HG03342 (cell line): ENCODE measurements around the gene GALNT3.

Source experiments
- ATAC-seq: cut with Tn5 transposase; IDR thresholded peaks from one replicate; pipeline ENCODE4 v1.9.1; 2021; ENCODE audit warnings: mild to moderate bottlenecking, moderate library complexity; ENCODE audit not compliant: unreplicated experiment

The GALNT3 gene

GRCh38 chr2:165793779-165794535, at the start of gene GALNT3:
GALNT3 (minus strand) TSS chr2:165794247; CDS start chr2:165770700, 23,547 bp downstream.
- ATAC-seq = peak; percentile 31

GRCh38 chr2:165843351-165843750, 49.3 kb upstream of the GALNT3 start:
- no peak for ATAC-seq

DNA sequence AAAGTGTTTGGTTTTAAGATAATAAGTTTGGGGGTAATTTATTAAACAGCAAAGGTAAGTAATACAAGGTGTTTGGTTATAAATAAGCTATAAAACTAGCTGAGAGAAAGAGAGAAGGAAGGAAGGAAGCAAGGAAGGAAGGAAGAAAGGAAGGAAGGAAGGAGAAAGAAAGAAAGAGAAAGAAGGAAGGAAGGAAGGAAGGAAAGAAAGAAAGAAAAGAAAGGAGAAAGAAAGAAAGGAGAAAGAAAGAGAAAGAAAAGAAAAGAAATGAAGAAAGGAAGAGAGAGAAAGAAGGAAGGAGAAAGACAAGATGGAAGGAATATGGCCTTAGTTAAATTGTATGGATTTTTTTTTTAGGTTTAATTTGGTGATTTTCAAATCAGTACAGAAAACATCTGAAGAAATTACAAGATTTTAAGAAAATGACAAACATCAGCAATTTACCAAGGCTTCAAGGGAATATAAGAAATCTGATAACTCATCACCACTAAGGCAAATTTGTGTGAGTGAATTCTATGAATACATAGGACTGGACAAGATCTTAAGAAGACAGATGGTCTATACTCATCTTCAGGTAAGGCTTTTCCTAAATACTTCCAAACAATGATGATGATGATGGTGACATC, 46.4 kb upstream of the GALNT3 start:
- ATAC-seq = no peak

- no peak for ATAC-seq
Observed at GRCh38 chr2:165839610-165840009, 45.6 kb upstream of the GALNT3 start.

DNA sequence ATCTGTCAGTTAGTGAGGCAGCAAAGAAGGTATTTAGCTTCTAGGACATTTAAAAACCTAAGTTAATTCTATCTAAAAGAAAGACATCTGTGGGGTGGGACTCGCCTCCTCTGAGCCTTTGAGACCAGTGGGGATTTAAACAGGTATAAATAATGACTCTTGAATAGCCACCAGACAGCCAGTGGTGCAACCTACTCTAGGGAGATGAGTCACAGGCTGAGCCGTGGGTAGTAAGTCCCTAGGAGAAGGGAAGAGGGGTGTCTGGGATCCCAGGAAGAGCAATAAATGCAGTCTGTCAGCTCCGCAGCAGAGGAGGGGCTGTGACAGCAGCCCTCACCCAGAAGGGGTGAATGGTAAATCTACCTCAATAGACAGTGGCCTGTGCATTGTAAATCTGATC, 43.1 kb upstream of the GALNT3 start:
- no peak for ATAC-seq

- ATAC-seq = no peak
Observed at GRCh38 chr2:165835363-165835762, 41.3 kb upstream of the GALNT3 start.

- no peak for ATAC-seq
Observed at GRCh38 chr2:165833156-165833555, 39.1 kb upstream of the GALNT3 start.

DNA sequence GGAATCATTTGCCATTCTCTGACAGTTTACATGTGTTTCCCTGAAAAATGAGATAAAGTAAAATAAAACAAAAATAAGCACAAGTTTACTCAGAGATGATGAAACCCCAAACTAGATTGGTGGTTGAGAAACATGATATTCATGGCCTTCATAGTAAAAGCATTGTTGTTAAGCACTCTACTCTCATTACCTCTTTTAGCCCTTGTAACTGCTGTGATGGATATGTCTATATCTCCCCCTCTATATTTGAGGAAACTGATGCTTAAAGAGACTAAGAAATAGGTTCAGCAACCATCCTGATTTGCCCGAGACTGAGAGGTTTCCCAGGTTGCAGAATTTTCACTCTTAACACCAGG, 33.9 kb upstream of the GALNT3 start:
- ATAC-seq = no peak

DNA sequence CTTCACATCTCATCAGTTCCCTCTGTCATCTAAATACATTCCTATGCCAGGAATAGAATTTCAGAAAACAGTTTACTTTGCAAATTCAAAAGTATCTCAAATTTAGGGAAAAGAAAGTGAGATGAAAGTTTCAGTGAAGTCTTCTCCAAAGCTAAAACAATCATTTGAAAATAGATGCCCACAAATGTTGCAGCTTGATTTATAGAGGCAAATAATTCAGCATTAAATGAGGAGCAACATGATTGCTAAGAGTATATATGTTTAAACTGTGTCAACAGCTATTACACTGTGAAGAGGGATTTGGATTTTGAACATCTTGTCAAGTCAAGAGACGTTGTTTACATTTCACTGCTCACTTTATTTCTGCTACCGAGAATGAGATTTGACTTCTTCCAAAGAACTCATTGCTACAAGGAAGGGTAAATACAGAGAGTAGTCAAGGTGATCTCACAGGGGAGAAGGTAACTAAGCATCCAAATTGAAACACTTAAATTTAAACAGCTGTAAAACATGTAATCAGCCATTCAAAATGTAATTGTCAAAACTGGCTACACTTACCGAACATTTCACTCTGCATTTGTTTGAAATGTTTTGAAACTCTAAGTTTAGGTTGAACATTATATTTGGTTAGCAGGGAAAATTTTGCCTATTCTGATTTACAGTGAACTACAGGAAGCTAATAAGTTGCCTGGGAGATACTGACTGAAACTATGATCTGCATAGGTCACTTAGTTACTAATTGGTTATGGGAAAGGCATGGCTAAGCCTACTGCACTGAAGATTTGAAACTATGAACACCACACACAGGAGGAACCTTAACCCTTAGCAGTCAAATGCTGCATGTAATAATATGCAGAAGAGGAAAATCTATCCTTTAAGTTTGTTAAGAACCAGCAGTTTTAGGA, 33.2 kb upstream of the GALNT3 start:
- peak; percentile 70 for ATAC-seq

DNA sequence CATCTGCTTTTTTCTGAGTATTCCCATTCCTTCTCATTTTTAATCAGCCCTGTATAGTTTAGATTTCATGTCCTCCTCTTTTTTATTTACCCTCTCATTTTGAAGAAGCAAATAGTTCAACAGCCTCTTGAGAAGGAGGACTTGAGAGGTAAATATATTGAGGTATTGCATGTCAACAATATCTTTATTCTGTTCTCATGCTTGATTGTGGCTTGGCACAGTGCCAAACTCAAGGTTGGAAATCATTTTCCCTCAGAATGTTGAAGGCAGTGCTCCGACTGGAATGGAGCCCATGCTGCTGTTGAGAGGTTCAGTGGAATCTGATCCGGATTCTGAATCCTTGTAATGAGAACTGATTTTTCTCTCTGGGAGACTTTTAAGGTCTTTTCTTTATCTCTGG, 31.0 kb upstream of the GALNT3 start:
- no peak for ATAC-seq

DNA sequence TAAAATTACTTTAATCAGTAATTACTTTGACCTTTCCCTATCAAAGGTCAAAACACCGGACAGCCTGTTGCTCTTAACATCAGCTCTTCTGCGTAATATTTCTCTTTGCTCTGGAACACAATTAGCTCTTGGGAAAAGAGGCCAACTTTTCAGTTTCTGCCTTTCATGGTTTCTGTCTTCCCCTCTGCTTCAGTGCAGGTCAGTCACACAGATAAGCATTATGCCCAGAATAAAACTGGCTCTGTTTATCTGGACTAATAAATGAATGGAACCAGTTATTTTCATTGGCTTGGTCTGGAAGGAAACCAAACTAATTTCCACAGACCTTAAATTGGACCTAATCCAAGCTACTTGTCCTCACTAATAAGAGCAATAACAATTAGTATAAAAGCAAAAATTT, 26.2 kb upstream of the GALNT3 start:
- ATAC-seq = no peak

- ATAC-seq = no peak
Observed at GRCh38 chr2:165818920-165819319, 24.9 kb upstream of the GALNT3 start.

GRCh38 chr2:165815299-165816141, 21.5 kb upstream of the GALNT3 start:
- peak; percentile 75 for ATAC-seq

DNA sequence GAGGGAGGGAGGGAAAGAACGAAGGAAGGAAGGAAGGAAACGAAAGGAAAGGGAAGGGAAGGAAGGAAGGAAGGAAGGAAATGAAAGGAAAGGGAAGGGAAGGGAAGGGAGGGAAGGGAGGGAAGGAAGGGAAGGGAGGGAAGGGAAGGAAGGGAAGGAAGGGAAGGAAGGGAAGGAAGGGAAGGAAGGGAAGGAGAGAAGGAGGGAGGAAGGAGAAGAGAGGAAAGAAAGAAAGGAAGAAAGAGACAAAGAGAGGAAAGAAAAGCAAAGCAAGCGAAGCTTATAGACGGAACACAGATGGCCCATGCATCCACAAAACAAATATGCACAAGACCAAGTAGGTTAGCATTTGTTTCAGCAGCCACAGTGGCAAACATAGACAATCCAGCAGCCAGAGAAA, 20.4 kb upstream of the GALNT3 start:
- ATAC-seq = no peak

- ATAC-seq = no peak
Observed at GRCh38 chr2:165811592-165812370, 17.7 kb upstream of the GALNT3 start.

DNA sequence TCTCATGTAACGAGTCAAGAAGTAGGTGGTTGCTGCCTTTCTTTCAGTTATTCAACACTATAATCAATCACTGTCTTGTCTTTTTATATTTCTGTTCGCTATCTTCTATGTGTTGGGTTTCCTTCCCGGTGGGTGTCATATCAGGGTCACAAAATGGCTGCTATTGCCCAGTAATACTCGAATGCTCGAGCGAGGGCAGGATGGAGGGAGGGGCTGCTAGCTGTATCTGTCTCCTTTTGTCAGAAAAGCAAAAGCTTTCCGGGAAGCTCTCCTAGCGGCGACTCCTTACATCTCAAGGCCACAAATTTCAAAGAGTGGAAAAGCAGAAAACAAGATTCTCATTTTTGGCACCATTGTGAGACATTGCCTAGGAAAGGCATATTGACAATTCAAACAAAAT, 16.4 kb upstream of the GALNT3 start:
- no peak for ATAC-seq

- ATAC-seq = no peak
Observed at GRCh38 chr2:165804719-165805118, 10.7 kb upstream of the GALNT3 start.

DNA sequence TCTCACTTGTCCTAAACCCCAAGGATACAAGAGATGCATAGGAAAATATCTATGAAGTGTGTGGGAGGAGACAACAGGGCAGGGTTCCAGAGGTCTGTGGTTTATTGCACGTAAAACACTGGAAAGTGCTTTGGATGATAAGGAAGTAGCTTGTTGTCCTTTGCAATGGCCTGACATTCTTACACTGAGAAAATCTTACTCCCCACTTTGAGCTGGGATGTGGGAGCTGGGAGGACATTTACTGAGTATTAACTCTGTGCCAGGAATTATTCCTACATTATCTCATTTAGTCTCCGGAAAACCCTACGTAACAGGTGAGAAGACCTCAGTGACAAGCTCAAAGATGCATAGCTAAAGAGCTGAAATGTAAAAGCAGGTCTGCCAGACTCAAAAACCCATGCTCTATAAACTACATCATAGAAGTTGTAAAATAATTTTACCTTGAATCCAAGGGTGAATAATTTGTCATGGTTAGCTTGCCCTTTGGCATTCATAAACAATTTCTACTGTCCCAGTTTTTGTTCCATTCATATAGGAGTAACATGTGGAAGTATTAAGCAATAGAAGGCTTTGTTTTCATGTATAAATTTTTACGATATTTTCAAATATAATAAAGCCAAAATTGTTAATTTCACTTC, 9.2 kb upstream of the GALNT3 start:
- no peak for ATAC-seq

DNA sequence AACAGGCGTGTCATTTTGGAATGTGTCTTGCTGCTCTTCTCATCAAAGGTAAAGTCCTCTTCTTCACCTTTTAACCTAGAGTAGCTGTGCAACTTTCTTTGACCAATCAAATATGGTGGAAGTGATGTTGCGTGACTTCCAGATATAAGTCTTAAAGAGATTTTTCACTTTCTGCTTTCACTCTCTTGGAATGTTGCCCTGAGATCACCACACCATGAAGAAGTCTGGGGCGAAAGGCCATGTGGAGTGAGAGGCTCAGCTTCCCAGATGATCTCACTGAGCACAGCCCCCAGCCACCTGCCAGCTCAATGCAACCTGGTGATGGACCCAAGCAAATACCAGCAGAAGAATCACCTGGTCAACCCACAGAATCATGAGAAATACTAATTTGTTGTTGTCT, 7.1 kb upstream of the GALNT3 start:
- ATAC-seq = no peak
